GM18511 (cell line): ENCODE data around the gene ROBO4.

Experiments used
- ATAC-seq: cut with Tn5 transposase; IDR thresholded peaks from one replicate; pipeline ENCODE4 v1.9.1; 2021; ENCODE audit warnings: mild to moderate bottlenecking, moderate library complexity; ENCODE audit not compliant: unreplicated experiment

ROBO4 gene

DNA sequence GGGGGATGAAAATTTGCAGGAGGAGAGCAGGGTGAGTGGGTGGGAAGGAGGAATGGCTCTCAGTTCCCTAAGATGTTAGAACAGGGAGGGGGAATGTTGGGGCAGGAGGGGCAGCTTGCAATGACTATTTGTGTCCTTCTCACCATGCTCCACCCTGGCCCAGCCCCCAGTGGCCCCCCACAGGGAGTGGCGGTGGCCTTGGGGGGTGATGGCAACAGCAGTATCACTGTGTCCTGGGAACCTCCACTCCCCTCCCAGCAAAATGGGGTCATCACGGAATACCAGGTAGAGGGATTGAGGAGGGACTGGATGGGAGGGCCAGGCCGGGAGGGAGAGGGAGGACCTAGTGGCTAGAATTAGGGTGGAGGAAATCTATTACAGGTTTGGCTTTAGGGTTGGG lies 22.3 kb downstream of the ROBO4 start:
- no peak for ATAC-seq

- no peak for ATAC-seq
Observed at GRCh38 chr11:124874571-124875255, 23.0 kb downstream of the ROBO4 start.

DNA sequence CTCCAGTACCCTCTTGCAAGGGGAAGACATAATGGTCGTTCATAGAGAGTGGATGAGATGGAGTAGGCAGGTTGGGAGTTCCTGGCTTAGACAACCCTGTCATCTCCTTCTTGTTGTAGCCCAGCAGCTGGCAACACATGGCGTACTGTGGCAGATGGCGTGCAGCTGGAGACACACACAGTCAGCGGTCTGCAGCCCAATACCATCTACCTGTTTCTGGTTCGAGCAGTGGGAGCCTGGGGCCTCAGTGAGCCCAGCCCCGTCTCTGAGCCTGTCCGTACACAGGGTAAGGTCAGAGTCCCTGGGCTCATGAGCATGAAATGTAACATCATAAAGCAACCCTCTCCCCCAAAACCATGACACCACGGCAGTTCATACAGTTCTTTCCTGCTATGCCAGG lies 23.7 kb downstream of the ROBO4 start:
- ATAC-seq: no peak

DNA sequence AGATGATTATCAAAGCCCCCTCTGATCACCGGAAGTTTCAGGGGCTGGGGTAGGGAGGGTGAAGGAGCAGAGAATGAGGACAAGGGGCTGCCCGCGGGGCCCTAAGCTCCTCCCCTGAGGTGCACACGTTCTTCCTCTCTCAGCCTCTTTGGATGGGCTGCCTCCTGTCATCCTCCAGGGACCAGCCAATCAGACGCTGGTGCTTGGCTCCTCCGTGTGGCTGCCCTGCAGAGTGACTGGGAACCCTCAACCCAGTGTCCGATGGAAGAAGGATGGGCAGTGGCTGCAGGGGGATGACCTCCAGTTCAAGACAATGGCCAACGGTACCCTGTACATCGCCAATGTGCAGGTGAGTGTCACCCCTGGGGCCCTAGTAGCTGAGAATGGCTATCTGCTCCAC lies 24.9 kb downstream of the ROBO4 start:
- no peak for ATAC-seq

DNA sequence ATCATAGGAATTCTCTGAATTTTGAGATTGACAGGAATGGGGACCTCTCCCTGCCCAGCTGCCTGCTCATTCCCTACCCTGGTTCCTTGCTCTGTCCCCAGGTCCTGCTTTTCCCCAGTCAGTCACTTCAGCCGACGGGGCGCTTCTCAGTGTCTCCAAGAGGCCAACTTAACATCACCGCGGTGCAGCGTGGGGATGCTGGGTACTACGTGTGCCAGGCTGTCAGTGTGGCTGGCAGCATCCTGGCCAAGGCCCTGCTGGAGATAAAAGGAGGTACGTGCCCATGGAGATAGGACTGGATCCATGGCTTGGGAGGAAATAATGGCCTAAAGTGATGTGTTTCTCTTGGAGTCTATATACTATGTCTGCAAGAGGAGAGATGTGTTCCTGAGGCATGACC lies 25.4 kb downstream of the ROBO4 start:
- no peak for ATAC-seq

- ATAC-seq: no peak
Observed at GRCh38 chr11:124870430-124870829, 27.2 kb downstream of the ROBO4 start.

- no peak for ATAC-seq
Observed at GRCh38 chr11:124869856-124870387, 27.7 kb downstream of the ROBO4 start.

GRCh38 chr11:124869331-124869730 lies 28.3 kb downstream of the ROBO4 start:
- ATAC-seq: no peak

DNA sequence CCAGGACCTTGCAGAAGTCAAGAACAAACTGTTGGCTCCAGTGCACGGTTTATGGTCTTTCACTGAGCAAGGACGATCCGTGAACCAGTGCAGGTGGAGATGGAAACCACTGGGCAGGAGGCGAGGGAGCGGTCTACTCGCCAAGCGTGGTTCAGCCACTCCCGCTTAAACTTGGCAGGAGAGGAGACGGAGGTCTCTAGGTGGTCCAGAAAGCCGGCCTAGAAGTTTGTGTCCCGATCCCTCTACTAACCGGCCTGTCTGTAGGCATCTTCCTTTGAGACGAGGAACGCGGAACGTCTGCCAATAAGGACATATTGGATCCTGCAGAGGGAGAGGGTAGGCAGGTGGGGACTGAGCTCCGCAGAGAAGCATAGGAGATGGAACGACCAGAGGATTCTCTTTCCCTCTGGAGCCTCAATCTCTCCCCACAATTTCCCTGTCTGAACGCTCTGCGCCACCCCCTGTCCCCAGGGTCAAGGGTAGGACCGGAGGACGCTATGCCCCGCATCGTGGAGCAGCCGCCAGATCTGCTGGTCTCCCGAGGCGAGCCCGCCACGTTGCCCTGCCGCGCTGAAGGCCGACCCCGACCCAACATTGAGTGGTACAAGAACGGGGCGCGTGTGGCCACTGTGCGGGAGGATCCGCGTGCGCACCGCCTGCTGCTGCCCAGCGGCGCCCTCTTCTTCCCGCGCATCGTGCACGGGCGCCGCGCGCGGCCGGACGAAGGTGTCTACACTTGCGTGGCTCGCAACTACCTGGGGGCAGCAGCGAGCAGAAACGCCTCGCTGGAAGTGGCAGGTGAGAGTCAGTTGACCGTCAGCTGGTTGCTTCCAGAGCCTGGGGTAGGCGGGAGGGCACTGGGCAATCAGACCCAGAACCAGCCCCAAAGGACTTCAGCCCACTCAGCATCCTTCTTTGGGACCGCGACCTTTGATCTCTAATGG lies 29.1 kb downstream of the ROBO4 start:
- no peak for ATAC-seq

DNA sequence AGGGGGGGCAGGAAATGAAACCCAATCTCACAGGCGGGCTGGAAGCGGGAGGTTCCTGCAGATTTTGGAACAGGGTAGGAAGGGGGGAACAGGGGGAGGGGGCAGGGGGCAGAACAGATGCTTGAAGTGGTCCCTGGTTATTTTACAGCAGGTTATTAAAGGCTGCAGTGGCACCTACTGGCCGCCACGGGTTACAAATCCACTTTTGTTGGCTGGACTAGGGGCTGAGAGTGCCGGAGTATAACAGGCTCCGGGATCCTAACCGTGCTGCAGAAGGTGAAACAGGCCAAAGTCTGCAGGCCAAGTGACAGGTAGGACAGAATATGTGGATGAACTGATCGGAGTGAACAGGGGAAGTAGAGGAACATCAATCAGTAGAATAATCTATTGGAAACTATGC lies 30.0 kb downstream of the ROBO4 start:
- no peak for ATAC-seq

- no peak for ATAC-seq
Observed at GRCh38 chr11:124865902-124866851, 31.5 kb downstream of the ROBO4 start.

DNA sequence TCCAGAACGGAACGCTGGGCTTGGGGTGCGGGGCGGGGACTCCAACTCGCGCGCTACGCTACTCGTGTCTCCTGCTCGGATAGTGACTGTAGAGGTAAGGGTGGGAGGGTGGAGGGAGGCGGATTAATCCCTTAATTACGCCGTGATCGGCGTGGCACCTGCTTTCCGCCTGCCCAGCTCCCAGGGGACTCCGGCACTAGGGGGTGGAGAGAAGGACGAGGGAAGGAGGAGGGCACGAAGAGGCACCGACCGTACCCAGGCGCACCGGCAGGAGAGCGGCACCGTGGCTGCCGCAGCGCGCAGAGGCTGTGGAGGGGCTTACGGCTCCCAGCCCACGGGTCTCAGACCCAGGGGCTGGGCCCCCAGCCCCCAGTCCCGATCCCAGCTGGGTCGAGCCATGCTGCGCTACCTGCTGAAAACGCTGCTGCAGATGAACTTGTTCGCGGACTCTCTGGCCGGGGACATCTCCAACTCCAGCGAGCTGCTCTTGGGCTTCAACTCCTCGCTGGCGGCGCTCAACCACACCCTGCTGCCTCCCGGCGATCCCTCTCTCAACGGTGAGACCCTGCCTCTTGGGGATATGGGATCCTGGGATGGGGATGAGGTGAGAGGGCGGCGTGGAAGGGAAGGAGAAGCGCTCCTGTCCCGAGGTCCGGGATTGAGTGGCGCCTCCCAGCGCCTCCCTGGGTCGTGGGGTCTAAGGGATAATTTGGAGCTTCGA lies 32.3 kb downstream of the ROBO4 start, which contains the start of gene ROBO3:
TSS of gene ROBO3 (plus strand) at position 252 of the 721 bp plus-strand sequence. CDS start at position 398, 146 bp downstream.
- no peak for ATAC-seq

DNA sequence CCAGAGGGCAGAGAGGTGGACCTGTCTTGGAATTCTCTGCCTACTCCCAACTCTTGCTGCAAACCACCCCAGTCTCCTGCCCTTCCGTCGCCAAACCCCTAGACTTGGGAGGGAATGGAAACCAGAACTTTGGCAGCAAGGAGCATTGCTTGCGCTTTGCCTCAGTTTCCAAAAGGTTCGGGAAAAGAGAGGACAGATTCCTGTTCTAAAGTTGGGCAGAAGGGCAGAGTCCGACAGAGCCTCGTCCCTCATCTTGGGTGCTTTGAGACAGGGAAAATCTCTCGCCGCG lies 32.8 kb downstream of the ROBO4 start:
- no peak for ATAC-seq

- no peak for ATAC-seq
Observed at GRCh38 chr11:124864176-124864891, 33.3 kb downstream of the ROBO4 start.

DNA sequence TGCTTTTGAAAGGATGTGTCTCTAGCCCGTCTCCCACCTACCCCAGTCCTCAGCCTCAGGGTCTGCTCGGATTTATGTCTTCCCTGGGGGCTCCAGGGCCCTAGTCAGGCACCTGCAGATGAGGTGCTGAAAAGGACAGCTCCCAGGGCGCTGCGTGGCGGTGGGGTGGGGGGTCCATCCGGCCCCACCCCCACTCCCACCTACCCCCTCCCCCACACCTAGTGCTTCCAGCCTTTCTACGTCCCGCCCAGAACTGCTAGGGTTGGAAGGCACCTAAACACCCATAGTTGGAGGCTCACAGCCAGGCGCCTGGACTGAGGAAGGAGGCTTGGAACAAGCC lies 33.9 kb downstream of the ROBO4 start:
- no peak for ATAC-seq

GRCh38 chr11:124863137-124863825 lies 34.4 kb downstream of the ROBO4 start:
- ATAC-seq: no peak

GRCh38 chr11:124861670-124862069 lies 36.0 kb downstream of the ROBO4 start:
- no peak for ATAC-seq

GRCh38 chr11:124859171-124859570 lies 38.5 kb downstream of the ROBO4 start:
- ATAC-seq: no peak

DNA sequence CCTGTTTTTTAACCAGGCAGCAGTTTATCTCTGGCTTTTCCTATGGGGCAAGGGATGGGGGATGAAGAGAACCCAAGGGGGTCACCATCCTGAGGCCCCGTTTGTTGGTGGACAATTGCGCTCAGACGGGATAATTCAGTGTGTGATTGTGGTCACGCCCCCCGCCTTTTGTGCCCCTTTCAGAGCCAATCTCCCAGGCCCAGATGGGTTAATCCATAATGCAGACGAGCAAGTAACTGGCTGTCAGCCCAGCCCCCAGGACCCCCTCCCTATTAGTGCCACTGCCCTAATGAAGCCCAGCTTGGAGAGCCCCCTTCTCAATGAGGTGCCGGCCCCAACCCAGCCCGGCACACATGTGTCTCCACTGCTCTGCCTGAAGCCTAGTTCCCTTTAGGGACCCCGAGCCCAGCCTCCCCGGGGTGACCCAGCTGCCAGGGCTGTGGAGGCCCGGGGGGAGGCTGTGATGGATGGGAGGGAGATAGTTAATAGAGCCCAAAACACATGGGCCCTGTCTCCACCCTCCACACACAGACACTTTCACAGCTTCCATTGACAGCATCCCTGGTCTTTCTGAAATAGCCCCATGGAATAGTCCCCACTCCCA lies 51.5 kb downstream of the ROBO4 start:
- ATAC-seq: no peak
